Kidney (tissue), 14 donors: ENCODE results near the gene PPP1R37. TPM values are rescaled to one million over a fixed set of nuclear protein-coding genes. Genes with fewer than 3 reads are reported as not detected.
A peak's percentile ranks its signal among the peaks of the same experiment; 100 is the strongest.

Experiments used
- DNase-seq, 5 donors: peaks; one replicate each; pipeline ENCODE4 v3.0.0-alpha.2; 2013 to 2020
- FAIRE-seq: peaks from 2 replicates; lab custom pipeline; 2012; peaks lifted over from hg19 to GRCh38; lab: Jason Lieb, UNC
- H3K27ac ChIP-seq, 2 donors: one replicate each; pipeline ENCODE4 v1.7.0; 2013; ENCODE audit warnings: low read depth in 2 of 2, low read length in 2 of 2, inconsistent platforms in 1 of 2
- H3K27me3 ChIP-seq: one replicate; pipeline ENCODE4 v1.7.1; 2013; ENCODE audit warnings: low read length, inconsistent platforms; ENCODE audit not compliant: control insufficient read depth, insufficient read depth
- H3K36me3 ChIP-seq, 3 donors: one replicate each; pipeline versions ENCODE4 v1.7.0 to v1.7.1; 2013; ENCODE audit warnings: low read length in 3 of 3, control low read depth in 1 of 3, inconsistent platforms in 1 of 3; ENCODE audit not compliant: insufficient read depth in 3 of 3, control insufficient read depth in 2 of 3
- H3K4me1 ChIP-seq, 3 donors: one replicate each; pipeline versions ENCODE4 v1.7.0 to v1.7.1; 2013; ENCODE audit warnings: low read length in 3 of 3, inconsistent platforms in 1 of 3, low read depth in 1 of 3; ENCODE audit not compliant: control insufficient read depth in 2 of 3, insufficient read depth in 2 of 3
- H3K4me3 ChIP-seq, 3 donors: one replicate each; pipeline versions ENCODE4 v1.7.0 to v1.8.1; 2013; ENCODE audit warnings: low read length in 3 of 3, control low read depth in 1 of 3, inconsistent platforms in 1 of 3
- H3K9ac ChIP-seq, 3 donors: one replicate each; pipeline versions ENCODE4 v1.7.0 to v1.7.1; 2013; ENCODE audit warnings: low read length in 3 of 3, control low read depth in 1 of 3, inconsistent platforms in 1 of 3
- H3K9me3 ChIP-seq, 3 donors: one replicate each; pipeline versions ENCODE4 v1.7.0 to v1.7.1; 2013; ENCODE audit warnings: low read length in 3 of 3, control low read depth in 1 of 3, inconsistent platforms in 1 of 3; ENCODE audit not compliant: control insufficient read depth in 2 of 3, insufficient read depth in 1 of 3
- CTCF ChIP-seq: IDR thresholded peaks from 3 replicates; pipeline ENCODE4 v1.5.1; 2012; ENCODE audit warnings: mild to moderate bottlenecking, moderate library complexity, borderline replicate concordance; ENCODE audit not compliant: insufficient read depth; ENCODE audit errors: extremely low read depth
- intact Hi-C: fragments of 100-400 bp; cut with DNase I; formaldehyde crosslinking; loops from one replicate; pipeline ENCODE4 v1.11.1; 2022
- polyA plus RNA-seq: library from polyadenylated mRNA; stranded (reverse); fragments of 350-450 nt; fragmentation: Illumina TruSeq; extraction: RNeasy Lipid Tissue Mini Kit (QIAGEN cat#74804); gene quantifications from one replicate; pipeline ENCODE4 v1.2.3, GENCODE V29; 2014; ENCODE audit warnings: low read depth, low replicate concordance; ENCODE audit not compliant: insufficient read depth
- total RNA-seq: library from RNA; stranded (reverse); fragmentation: NEBNext Ultra II Directional; extraction: Animal tissue kit (Norgen Biotek cat#: 25700); gene quantifications from one replicate; pipeline ENCODE4 v1.2.1, GENCODE V29; 2021
- donor health status: control.
- donor health status: control.
- donor health status: control.
- donor health status: control.
- donor health status: control.
- donor health status: DM: yes; HTN: yes; CAD: no.
- donor health status: Normal renal cell carcinoma (clear cell type).

Gene PPP1R37
- total and polyA plus RNA-seq, 2 donors from 2014 or later = 21.6 to 33.0 TPM

GRCh38 chr19:45101806-45102205 is 8.8 kb downstream of the PPP1R37 start:
- intact Hi-C loops = no loop called here
- H3K9ac ChIP-seq = peak overlapping the region in 1 of 3 donors; percentile 67
- FAIRE-seq = no peak
- DNase-seq = no peak
- no peak for TF ChIP-seq CTCF
- no peaks in the 10 kb centered on the region for H3K9me3 ChIP-seq
- peaks cover 3 to 78% (median 72%) of the 10 kb centered on the region in 3 donors for H3K4me1 ChIP-seq
- no peaks in the 10 kb centered on the region for H3K27me3 ChIP-seq
- H3K27ac ChIP-seq = peak overlapping the region; percentile 77 to 79
- peak overlapping the region in 1 of 3 donors; percentile 25 for H3K4me3 ChIP-seq
- H3K36me3 ChIP-seq = no peaks in the 10 kb centered on the region

GRCh38 chr19:45102481-45102880 is 9.5 kb downstream of the PPP1R37 start:
- TF ChIP-seq CTCF = no peak
- DNase-seq (no peak), FAIRE-seq (no peak)
- Histone ChIP-seq H3K4me3 (no peak overlapping the region), H3K36me3 (no peaks in the 10 kb centered on the region), H3K27me3 (no peaks in the 10 kb centered on the region), H3K4me1 (peaks cover 3 to 72% (median 72%) of the 10 kb centered on the region in 3 donors), H3K9ac (peak overlapping the region in 1 of 3 donors; percentile 22), H3K27ac (peak overlapping the region; percentile 1 to 43), H3K9me3 (no peaks in the 10 kb centered on the region)
- intact Hi-C loops = no loop called here

GRCh38 chr19:45103156-45103507 is 10.2 kb downstream of the PPP1R37 start:
- peak in 4 of 5 donors; percentile 67 to 73 (median 71) for DNase-seq
- Histone ChIP-seq H3K9me3 (no peaks in the 10 kb centered on the region), H3K4me3 (peak overlapping the region in 2 of 3 donors; percentile 18 to 47), H3K27me3 (no peaks in the 10 kb centered on the region), H3K4me1 (peaks cover 3 to 65% (median 65%) of the 10 kb centered on the region in 3 donors), H3K9ac (peak overlapping the region in 1 of 3 donors; percentile 22), H3K27ac (peak overlapping the region; percentile 43 to 59), H3K36me3 (no peaks in the 10 kb centered on the region)
- no peak for FAIRE-seq
- TF ChIP-seq CTCF = no peak
- intact Hi-C loops = no loop called here
